Mesothelial cell of epicardium (in vitro differentiated cells): ENCODE results near the gene PHYH. TPM values are rescaled to one million over a fixed set of nuclear protein-coding genes. Genes with fewer than 3 reads are reported as not detected.

Source experiments
- DNase-seq, 2 experiments: peaks; one replicate each; pipeline ENCODE4 v3.0.0; 2021; ENCODE audit warnings: low spot score in 2 of 2; ENCODE audit not compliant: unreplicated experiment in 2 of 2
- H3K27ac Mint-ChIP-seq: 2 replicates; pipeline ENCODE4 v1.8.0; 2021; ENCODE audit warnings: mixed read lengths
- H3K27me3 Mint-ChIP-seq: 2 replicates; pipeline ENCODE4 v1.8.0; 2021; ENCODE audit warnings: low read depth, mixed read lengths
- H3K36me3 Mint-ChIP-seq: 2 replicates; pipeline ENCODE4 v1.8.0; 2021; ENCODE audit warnings: mixed read lengths
- H3K4me1 Mint-ChIP-seq: 2 replicates; pipeline ENCODE4 v1.8.0; 2021; ENCODE audit warnings: mixed read lengths
- H3K4me3 Mint-ChIP-seq: 2 replicates; pipeline ENCODE4 v1.8.0; 2021; ENCODE audit warnings: mild to moderate bottlenecking, moderate library complexity, mixed read lengths
- H3K9me3 Mint-ChIP-seq: 2 replicates; pipeline ENCODE4 v1.8.0; 2021; ENCODE audit warnings: mixed read lengths
- total RNA-seq: library from RNA; stranded (reverse); gene quantifications from 3 replicates; pipeline ENCODE4 v1.2.1, GENCODE V29; 2021
- TF ChIP-seq, protein P1 (sequence below): fragments of 200-600 bp; sonication (generic); IDR thresholded peaks from one replicate; pipeline ENCODE4 v1.5.0; 2021; ENCODE audit warnings: antibody characterized with exemption; ENCODE audit not compliant: unreplicated experiment

PHYH gene
- total RNA-seq, 1 donor from 2014 or later: 13.2 TPM

DNA sequence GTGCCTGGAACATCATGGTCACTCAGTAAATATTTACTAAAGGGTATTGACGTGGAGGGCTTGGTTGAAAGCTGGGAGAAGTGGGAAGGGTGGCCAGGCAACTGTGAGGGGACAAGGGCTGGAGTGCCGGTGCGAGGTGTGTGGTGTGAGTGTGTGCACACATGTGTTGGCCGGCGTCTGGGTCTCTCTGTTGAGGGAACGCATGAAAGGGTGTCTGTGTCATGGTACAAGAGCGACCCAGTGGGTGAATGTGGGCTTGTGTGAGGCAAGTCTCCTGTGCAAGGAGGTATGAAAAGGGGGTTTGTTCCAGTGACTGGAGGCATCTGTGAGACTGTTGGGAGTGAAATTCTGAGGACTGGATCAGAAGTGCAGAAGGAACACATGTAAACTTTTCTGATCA is 36.3 kb downstream of the PHYH start:
- H3K9me3 Mint-ChIP-seq: peaks cover 11% of the 10 kb centered on the region
- DNase-seq: no peak
- TF ChIP-seq, protein P1, sequence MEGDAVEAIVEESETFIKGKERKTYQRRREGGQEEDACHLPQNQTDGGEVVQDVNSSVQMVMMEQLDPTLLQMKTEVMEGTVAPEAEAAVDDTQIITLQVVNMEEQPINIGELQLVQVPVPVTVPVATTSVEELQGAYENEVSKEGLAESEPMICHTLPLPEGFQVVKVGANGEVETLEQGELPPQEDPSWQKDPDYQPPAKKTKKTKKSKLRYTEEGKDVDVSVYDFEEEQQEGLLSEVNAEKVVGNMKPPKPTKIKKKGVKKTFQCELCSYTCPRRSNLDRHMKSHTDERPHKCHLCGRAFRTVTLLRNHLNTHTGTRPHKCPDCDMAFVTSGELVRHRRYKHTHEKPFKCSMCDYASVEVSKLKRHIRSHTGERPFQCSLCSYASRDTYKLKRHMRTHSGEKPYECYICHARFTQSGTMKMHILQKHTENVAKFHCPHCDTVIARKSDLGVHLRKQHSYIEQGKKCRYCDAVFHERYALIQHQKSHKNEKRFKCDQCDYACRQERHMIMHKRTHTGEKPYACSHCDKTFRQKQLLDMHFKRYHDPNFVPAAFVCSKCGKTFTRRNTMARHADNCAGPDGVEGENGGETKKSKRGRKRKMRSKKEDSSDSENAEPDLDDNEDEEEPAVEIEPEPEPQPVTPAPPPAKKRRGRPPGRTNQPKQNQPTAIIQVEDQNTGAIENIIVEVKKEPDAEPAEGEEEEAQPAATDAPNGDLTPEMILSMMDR: no peak
- H3K4me3 Mint-ChIP-seq: no peak overlapping the region
- peaks cover 6% of the 10 kb centered on the region for H3K27me3 Mint-ChIP-seq
- H3K36me3 Mint-ChIP-seq: no peaks in the 10 kb centered on the region
- no peaks in the 10 kb centered on the region for H3K4me1 Mint-ChIP-seq
- no peak overlapping the region for H3K27ac Mint-ChIP-seq

DNA sequence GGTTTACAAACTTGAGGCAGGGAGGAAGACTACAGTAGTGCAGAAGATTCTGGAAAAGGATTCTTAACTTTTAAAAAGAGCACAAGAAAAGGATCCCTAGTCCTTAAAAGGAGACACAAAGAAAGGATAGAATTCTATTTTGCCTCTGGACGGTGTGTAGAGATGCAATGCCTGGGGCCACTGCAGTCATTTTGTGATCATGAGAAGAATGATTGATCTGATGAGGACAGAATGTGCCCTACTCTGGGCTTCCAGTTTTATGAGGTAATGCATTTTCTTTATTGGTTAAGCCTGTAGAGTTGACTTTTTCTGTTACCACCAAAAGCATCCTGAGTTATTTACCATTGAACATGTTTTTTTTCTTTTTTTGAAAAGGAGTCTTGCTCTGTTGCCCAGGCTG is 37.4 kb downstream of the PHYH start:
- no peak for DNase-seq
- H3K27me3 Mint-ChIP-seq: peaks cover 6% of the 10 kb centered on the region
- H3K36me3 Mint-ChIP-seq: no peaks in the 10 kb centered on the region
- peaks cover 15% of the 10 kb centered on the region for H3K9me3 Mint-ChIP-seq
- TF ChIP-seq, protein P1: no peak
- no peak overlapping the region for H3K4me3 Mint-ChIP-seq
- no peaks in the 10 kb centered on the region for H3K4me1 Mint-ChIP-seq
- no peak overlapping the region for H3K27ac Mint-ChIP-seq

DNA sequence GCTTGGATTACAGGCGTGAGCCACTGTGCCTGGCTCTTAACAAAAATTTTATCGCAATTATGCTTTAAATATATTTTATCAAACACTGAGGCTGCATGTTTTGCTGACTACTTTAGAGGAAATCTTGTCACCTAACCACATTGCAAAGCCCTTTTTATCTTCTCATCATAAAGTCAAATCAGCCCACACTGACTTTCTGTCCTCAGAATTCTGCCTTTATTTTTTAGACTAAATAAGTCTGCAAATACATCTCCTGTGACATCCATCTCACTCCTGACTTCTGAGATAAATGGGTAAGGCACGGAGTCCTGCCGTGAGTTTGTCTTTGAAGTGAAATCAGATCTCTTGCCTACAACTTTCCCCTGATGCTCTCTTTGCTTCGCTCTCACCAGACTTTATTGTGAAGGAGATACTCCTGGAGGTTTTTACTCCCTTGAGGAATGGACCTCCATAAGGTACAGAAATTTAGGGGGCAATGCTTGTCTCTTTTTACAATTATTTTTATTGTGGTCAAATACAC is 42.2 kb downstream of the PHYH start:
- no peaks in the 10 kb centered on the region for H3K27me3 Mint-ChIP-seq
- no peaks in the 10 kb centered on the region for H3K4me1 Mint-ChIP-seq
- no peak for DNase-seq
- peaks cover 10% of the 10 kb centered on the region for H3K9me3 Mint-ChIP-seq
- no peaks in the 10 kb centered on the region for H3K36me3 Mint-ChIP-seq
- TF ChIP-seq, protein P1: no peak
- no peak overlapping the region for H3K27ac Mint-ChIP-seq
- no peak overlapping the region for H3K4me3 Mint-ChIP-seq

DNA sequence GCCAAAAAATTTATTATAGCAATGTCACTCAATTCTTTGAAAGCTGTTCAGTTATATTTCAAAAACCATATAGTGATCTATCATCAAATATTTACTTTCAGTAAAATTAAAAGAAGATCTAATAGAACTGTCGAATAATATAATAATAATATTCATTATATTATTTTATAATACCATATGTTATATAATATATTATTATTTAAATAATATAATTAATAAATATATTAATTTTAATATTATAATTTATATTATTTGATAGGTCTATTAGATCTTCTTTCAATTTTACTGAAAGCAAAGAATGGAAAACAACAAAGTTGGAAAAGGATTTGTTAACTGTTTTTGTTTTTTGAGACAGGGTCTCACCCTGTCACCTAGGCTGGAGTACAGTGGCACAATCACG is 43.2 kb downstream of the PHYH start:
- TF ChIP-seq, protein P1: no peak
- DNase-seq: no peak
- Mint-ChIP-seq H3K27ac (no peak overlapping the region), H3K4me1 (no peaks in the 10 kb centered on the region), H3K4me3 (no peak overlapping the region), H3K9me3 (peaks cover 10% of the 10 kb centered on the region), H3K36me3 (no peaks in the 10 kb centered on the region), H3K27me3 (no peaks in the 10 kb centered on the region)

DNA sequence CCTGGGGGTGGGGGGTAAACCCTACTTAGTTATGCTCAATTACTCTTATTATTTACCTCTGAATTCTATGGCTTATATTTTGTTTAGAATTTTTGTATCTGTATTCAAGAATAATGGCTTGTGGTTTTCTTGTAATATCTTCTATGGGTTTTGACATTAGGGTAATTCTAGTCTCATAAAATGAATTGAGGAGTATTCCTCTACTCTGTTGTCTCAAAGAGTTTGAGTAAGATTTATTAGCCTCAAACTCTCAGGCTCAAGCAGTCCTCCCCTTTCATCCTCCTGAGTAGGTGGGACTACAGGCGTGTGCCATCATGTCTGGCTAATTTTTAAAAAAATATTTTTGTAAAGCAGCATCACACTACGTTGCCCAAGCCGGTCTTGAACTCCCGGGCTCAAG is 46.1 kb downstream of the PHYH start:
- Mint-ChIP-seq H3K27ac (no peak overlapping the region), H3K9me3 (peaks cover 6% of the 10 kb centered on the region)

More for the DNA sequence above, 46.1 kb downstream of the PHYH start:
- Mint-ChIP-seq H3K36me3 (no peaks in the 10 kb centered on the region), H3K4me3 (no peak overlapping the region), H3K4me1 (no peaks in the 10 kb centered on the region), H3K27me3 (no peaks in the 10 kb centered on the region)
- TF ChIP-seq, protein P1: no peak
- no peak for DNase-seq
